Bronchial epithelial cell (primary cell): ENCODE data around the gene JMJD1C. TPM values are rescaled to one million over a fixed set of nuclear protein-coding genes. Genes with fewer than 3 reads are reported as not detected.

Experiments
- DNase-seq: peaks from one replicate; pipeline ENCODE4 v3.0.0-alpha.2; 2010; ENCODE audit warnings: low read depth
- FAIRE-seq: peaks from 2 replicates; lab custom pipeline; 2011; peaks lifted over from hg19 to GRCh38; lab: Jason Lieb, UNC
- H3K27me3 ChIP-seq: 2 replicates; pipeline ENCODE4 v1.5.1; 2011; ENCODE audit warnings: low read length; ENCODE audit not compliant: control insufficient read depth, insufficient read depth
- H3K36me3 ChIP-seq: 2 replicates; pipeline ENCODE4 v1.5.1; 2011; ENCODE audit warnings: low read length; ENCODE audit not compliant: control insufficient read depth, insufficient read depth
- H3K4me3 ChIP-seq: 2 replicates; pipeline ENCODE4 v1.5.1; 2011; ENCODE audit warnings: mild to moderate bottlenecking, low read depth, low read length, control low read depth
- total RNA-seq: library from RNA; depleted of rRNA; stranded (reverse); fragments of >200 nt; gene quantifications from 2 replicates; pipeline ENCODE4 v1.2.1, GENCODE V29; 2014
- TF ChIP-seq, protein P1 (sequence below): IDR thresholded peaks from 2 replicates; pipeline ENCODE4 v1.5.1; 2011; ENCODE audit warnings: mild to moderate bottlenecking, moderate library complexity, low read length, control low read depth, inconsistent platforms; ENCODE audit not compliant: insufficient read depth, severe bottlenecking

JMJD1C gene
- total RNA-seq, 1 donor from 2014 or later, result 72.1 TPM

DNA sequence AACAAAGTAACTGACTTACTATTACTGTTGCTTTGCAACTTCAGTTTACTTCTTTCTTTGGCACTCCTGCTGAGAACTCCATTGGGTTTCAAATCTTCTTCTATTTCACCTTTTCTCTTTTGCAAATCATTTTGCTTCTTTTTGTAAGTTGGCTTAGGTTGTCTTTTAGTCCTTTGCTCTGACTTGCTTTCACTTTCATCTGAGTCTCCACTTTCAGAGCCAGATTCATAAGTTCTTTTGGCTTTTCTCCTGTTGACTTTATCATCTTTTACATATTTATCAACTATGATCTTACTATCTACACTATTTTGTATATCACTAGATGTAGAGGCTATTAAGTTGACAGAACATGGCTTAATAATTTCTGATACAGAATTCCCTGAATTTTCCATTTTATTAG is 259.2 kb downstream of the JMJD1C start:
- FAIRE-seq (no peak), DNase-seq (no peak)
- TF ChIP-seq, protein P1, sequence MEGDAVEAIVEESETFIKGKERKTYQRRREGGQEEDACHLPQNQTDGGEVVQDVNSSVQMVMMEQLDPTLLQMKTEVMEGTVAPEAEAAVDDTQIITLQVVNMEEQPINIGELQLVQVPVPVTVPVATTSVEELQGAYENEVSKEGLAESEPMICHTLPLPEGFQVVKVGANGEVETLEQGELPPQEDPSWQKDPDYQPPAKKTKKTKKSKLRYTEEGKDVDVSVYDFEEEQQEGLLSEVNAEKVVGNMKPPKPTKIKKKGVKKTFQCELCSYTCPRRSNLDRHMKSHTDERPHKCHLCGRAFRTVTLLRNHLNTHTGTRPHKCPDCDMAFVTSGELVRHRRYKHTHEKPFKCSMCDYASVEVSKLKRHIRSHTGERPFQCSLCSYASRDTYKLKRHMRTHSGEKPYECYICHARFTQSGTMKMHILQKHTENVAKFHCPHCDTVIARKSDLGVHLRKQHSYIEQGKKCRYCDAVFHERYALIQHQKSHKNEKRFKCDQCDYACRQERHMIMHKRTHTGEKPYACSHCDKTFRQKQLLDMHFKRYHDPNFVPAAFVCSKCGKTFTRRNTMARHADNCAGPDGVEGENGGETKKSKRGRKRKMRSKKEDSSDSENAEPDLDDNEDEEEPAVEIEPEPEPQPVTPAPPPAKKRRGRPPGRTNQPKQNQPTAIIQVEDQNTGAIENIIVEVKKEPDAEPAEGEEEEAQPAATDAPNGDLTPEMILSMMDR, result no peak
- Histone ChIP-seq H3K27me3 (no peaks in the 10 kb centered on the region), H3K36me3 (peaks cover 3% of the 10 kb centered on the region), H3K4me3 (no peak overlapping the region)

DNA sequence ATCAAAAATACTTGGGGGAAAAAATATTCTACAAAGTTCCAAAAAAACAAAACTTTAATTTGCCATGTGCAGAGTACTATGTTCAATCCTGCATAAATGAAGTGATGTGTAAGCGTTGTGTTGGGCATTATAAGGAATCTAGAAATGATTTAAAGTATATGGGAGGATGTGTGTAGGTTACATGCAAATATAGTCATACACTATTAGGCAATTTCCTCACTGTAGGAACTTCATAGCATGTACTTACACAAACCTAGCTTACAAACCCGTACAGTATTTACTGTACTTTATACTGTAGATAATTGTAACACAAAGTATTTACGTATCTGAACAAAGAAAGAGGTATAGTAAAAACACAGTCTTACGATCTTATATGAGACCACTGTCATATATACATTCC is 260.4 kb downstream of the JMJD1C start:
- Histone ChIP-seq H3K36me3 (peaks cover 3% of the 10 kb centered on the region), H3K27me3 (no peaks in the 10 kb centered on the region), H3K4me3 (no peak overlapping the region)
- FAIRE-seq, result no peak
- DNase-seq, result no peak
- TF ChIP-seq, protein P1, result no peak

GRCh38 chr10:63204667-63205391 is 260.9 kb downstream of the JMJD1C start:
- H3K36me3 ChIP-seq, result peaks cover 3% of the 10 kb centered on the region
- TF ChIP-seq, protein P1, result no peak
- H3K4me3 ChIP-seq, result no peak overlapping the region
- no peak for FAIRE-seq
- no peak for DNase-seq
- no peaks in the 10 kb centered on the region for H3K27me3 ChIP-seq

DNA sequence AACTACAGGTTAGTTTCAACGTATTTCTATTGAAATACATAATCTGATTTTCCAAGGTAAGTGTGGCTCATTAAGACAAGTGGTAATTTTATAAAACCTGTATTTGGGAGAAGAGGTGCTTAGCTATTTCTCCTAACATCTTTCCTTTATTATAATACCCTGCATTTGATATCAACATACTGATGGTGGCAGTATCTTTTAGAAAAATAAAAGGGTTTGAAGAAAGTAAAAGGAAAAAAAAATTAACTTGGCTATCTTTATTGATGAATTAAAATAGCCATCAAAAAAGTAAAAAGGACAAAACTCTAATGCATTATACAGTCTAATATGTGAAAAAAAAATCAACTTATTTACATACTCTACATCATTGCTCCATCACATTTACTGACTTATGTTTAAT is 264.7 kb downstream of the JMJD1C start:
- no peak for DNase-seq
- no peak overlapping the region for H3K4me3 ChIP-seq
- peaks cover 7% of the 10 kb centered on the region for H3K36me3 ChIP-seq
- no peak for FAIRE-seq
- TF ChIP-seq, protein P1, result no peak
- H3K27me3 ChIP-seq, result no peaks in the 10 kb centered on the region

GRCh38 chr10:63200431-63200830 is 265.3 kb downstream of the JMJD1C start:
- Histone ChIP-seq H3K36me3 (peaks cover 5% of the 10 kb centered on the region), H3K27me3 (no peaks in the 10 kb centered on the region), H3K4me3 (no peak overlapping the region)
- DNase-seq (no peak), FAIRE-seq (no peak)
- TF ChIP-seq, protein P1, result no peak

- DNase-seq, result no peak
- Histone ChIP-seq H3K36me3 (peaks cover 7% of the 10 kb centered on the region), H3K27me3 (no peaks in the 10 kb centered on the region), H3K4me3 (no peak overlapping the region)
- TF ChIP-seq, protein P1, result no peak
- no peak for FAIRE-seq
Measured at GRCh38 chr10:63199716-63200115, 266.1 kb downstream of the JMJD1C start.
